Breast epithelium (tissue), 4 donors: ENCODE data around the gene RAD50. TPM values are rescaled to one million over a fixed set of nuclear protein-coding genes. Genes with fewer than 3 reads are reported as not detected.

Experiments
- DNase-seq, 2 donors: peaks; one replicate each; pipeline ENCODE4 v3.0.0-alpha.2; 2019; ENCODE audit warnings: low spot score in 2 of 2
- H3K27ac ChIP-seq, 2 donors: fragments of 200-600 bp; sonication (generic) in 1 of 2; one replicate each; pipeline ENCODE4 v1.5.1; 2016 to 2019; ENCODE audit warnings: mild to moderate bottlenecking in 1 of 2
- H3K27me3 ChIP-seq, 2 donors: fragments of 200-600 bp; sonication (generic) in 1 of 2; one replicate each; pipeline versions ENCODE4 v1.5.1 to v1.6.0; 2017 to 2019; ENCODE audit warnings: control low read depth in 1 of 2, mild to moderate bottlenecking in 1 of 2
- H3K36me3 ChIP-seq: fragments of 200-600 bp; one replicate; pipeline ENCODE4 v1.5.1; 2019
- H3K4me1 ChIP-seq, 2 donors: fragments of 200-600 bp; sonication (generic); one replicate each; pipeline ENCODE4 v1.5.1; 2016 to 2019; ENCODE audit warnings: control low read depth in 1 of 2
- H3K4me3 ChIP-seq, 3 donors: fragments of 200-600 bp; sonication (generic); 1 replicate in 2 of 3; 2 replicates in 1 of 3; pipeline ENCODE4 v1.5.1; 2016 to 2019; ENCODE audit warnings: mild to moderate bottlenecking in 3 of 3, moderate library complexity in 2 of 3
- H3K9me3 ChIP-seq, 2 donors: fragments of 200-600 bp; sonication (generic) in 1 of 2; one replicate each; pipeline ENCODE4 v1.5.1; 2016 to 2019; ENCODE audit warnings: control low read depth in 1 of 2
- POLR2A ChIP-seq: fragments of 450-650 bp; IDR thresholded peaks from one replicate; pipeline ENCODE4 v1.6.1; 2016; ENCODE audit warnings: antibody characterized with exemption, mild to moderate bottlenecking, moderate library complexity
- POLR2AphosphoS5 ChIP-seq, 3 donors: sonication (generic); formaldehyde crosslinking; IDR thresholded peaks; one replicate each; pipeline ENCODE4 v1.6.1; 2017; ENCODE audit warnings: antibody characterized with exemption in 3 of 3
- intact Hi-C: fragments of 100-400 bp; cut with DNase I; formaldehyde crosslinking; loops from one replicate; pipeline ENCODE4 v1.15.1; 2023; ENCODE audit warnings: low total_unique reads
- total RNA-seq, 3 donors: library from RNA; depleted of rRNA; stranded (reverse); fragments of >200 nt; gene quantifications; one replicate each; pipeline ENCODE4 v1.1.0, GENCODE V29; 2016
- TF ChIP-seq, protein P1 (sequence below), 3 donors: fragments of 450-650 bp; IDR thresholded peaks; one replicate each; pipeline ENCODE4 v1.5.1; 2016 to 2017; ENCODE audit warnings: antibody characterized with exemption in 3 of 3, mild to moderate bottlenecking in 3 of 3, moderate library complexity in 3 of 3

RAD50 gene
- total RNA-seq, 3 donors from 2014 or later: 44.2 to 47.4 (median 44.6) TPM

DNA sequence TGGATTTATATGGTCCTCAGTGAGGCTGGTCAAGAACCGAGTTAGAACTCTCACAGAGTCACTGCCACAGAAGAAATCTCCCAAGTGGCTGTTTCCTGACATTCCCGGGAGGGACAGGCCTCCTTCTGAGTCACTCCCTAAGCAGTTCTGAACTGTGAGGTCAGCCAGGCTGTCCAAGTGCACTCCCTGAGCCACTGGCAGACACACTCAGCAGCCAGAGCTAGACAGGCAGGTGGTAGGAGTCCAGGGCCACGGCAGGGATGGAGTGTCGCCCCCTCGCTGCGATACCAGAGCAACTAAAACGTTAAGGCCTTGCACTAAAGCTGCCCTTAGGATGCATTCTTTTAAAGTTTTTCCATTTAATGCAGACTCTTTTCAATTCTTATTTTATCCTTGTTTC lies 120.4 kb downstream of the RAD50 start:
- no peaks in the 10 kb centered on the region for H3K9me3 ChIP-seq
- H3K4me3 ChIP-seq: no peak overlapping the region
- intact Hi-C loops: no loop called here
- no peak overlapping the region for H3K27ac ChIP-seq
- TF ChIP-seq, protein P1, sequence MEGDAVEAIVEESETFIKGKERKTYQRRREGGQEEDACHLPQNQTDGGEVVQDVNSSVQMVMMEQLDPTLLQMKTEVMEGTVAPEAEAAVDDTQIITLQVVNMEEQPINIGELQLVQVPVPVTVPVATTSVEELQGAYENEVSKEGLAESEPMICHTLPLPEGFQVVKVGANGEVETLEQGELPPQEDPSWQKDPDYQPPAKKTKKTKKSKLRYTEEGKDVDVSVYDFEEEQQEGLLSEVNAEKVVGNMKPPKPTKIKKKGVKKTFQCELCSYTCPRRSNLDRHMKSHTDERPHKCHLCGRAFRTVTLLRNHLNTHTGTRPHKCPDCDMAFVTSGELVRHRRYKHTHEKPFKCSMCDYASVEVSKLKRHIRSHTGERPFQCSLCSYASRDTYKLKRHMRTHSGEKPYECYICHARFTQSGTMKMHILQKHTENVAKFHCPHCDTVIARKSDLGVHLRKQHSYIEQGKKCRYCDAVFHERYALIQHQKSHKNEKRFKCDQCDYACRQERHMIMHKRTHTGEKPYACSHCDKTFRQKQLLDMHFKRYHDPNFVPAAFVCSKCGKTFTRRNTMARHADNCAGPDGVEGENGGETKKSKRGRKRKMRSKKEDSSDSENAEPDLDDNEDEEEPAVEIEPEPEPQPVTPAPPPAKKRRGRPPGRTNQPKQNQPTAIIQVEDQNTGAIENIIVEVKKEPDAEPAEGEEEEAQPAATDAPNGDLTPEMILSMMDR (IDR thresholded peaks at IDR 0.05): no peak
- no peaks in the 10 kb centered on the region for H3K27me3 ChIP-seq
- no peak for DNase-seq
- no peaks in the 10 kb centered on the region for H3K36me3 ChIP-seq
- H3K4me1 ChIP-seq: no peaks in the 10 kb centered on the region

- intact Hi-C loops: no loop called here
- no peak for DNase-seq
These were observed 121.1 kb downstream of the RAD50 start for GRCh38 chr5:132677682-132678400.

DNA sequence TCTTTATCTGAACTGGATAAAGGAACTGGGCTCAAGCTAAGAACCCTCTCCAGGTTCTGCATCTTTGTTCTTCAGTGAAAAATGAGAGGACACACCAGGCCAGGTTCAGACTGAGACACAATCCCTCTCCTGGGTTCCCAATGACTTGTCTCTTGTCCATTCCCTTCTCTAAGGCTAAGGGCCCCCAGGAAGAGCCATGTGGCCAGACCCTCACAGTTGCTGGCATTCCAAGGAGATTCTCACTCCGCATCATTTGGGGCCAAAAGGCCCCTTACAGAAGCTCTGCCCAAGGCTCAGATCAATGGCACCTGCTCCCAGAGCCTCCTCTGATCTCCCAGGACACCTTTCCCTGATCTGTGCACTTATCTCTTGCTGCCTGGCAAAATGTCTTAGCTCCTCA lies 122.0 kb downstream of the RAD50 start:
- Histone ChIP-seq H3K4me1 (no peaks in the 10 kb centered on the region), H3K27ac (no peak overlapping the region)

More at GRCh38 chr5:132677682-132678400, 121.1 kb downstream of the RAD50 start:
- H3K27me3 ChIP-seq: no peaks in the 10 kb centered on the region
- TF ChIP-seq POLR2A (no peak), POLR2AphosphoS5 (IDR thresholded peaks at IDR 0.05) (no peak)
- TF ChIP-seq, protein P1 (IDR thresholded peaks at IDR 0.05): no peak
- no peak overlapping the region for H3K27ac ChIP-seq
- H3K36me3 ChIP-seq: no peaks in the 10 kb centered on the region
- no peaks in the 10 kb centered on the region for H3K9me3 ChIP-seq
- H3K4me3 ChIP-seq: no peak overlapping the region
- H3K4me1 ChIP-seq: no peaks in the 10 kb centered on the region

GRCh38 chr5:132679166-132679565 lies 122.4 kb downstream of the RAD50 start:
- no peaks in the 10 kb centered on the region for H3K4me1 ChIP-seq
- H3K27ac ChIP-seq: no peak overlapping the region
- H3K36me3 ChIP-seq: no peaks in the 10 kb centered on the region
- no peak for DNase-seq
- intact Hi-C loops: no loop called here
- no peak for TF ChIP-seq POLR2AphosphoS5 (IDR thresholded peaks at IDR 0.05)
- TF ChIP-seq, protein P1 (IDR thresholded peaks at IDR 0.05): no peak
- no peak for TF ChIP-seq POLR2A
- no peak overlapping the region for H3K4me3 ChIP-seq
- H3K9me3 ChIP-seq: no peaks in the 10 kb centered on the region
- no peaks in the 10 kb centered on the region for H3K27me3 ChIP-seq

More for the DNA sequence above, 122.0 kb downstream of the RAD50 start:
- no peaks in the 10 kb centered on the region for H3K9me3 ChIP-seq
- H3K27me3 ChIP-seq: no peaks in the 10 kb centered on the region
- intact Hi-C loops: no loop called here
- TF ChIP-seq, protein P1 (IDR thresholded peaks at IDR 0.05): no peak
- TF ChIP-seq POLR2A (no peak), POLR2AphosphoS5 (IDR thresholded peaks at IDR 0.05) (no peak)
- H3K36me3 ChIP-seq: no peaks in the 10 kb centered on the region
- DNase-seq: no peak
- H3K4me3 ChIP-seq: no peak overlapping the region

- Histone ChIP-seq H3K4me1 (no peaks in the 10 kb centered on the region), H3K27ac (no peak overlapping the region), H3K9me3 (no peaks in the 10 kb centered on the region), H3K36me3 (no peaks in the 10 kb centered on the region), H3K4me3 (no peak overlapping the region), H3K27me3 (no peaks in the 10 kb centered on the region)
- intact Hi-C loops: no loop called here
- DNase-seq: no peak
- no peak for TF ChIP-seq POLR2AphosphoS5 (IDR thresholded peaks at IDR 0.05)
- TF ChIP-seq, protein P1 (IDR thresholded peaks at IDR 0.05): no peak
- no peak for TF ChIP-seq POLR2A
These were observed 123.1 kb downstream of the RAD50 start for GRCh38 chr5:132679717-132680380.
